Measurements from ENCODE around the gene SOX30. TPM values are rescaled to one million over a fixed set of nuclear protein-coding genes. Genes with fewer than 3 reads are reported as not detected.

The SOX30 gene
- total RNA-seq, 1 experiment from 2014 or later: 0.42 TPM

GRCh38 chr5:157672976-157673375, 20.7 kb upstream of the SOX30 start:
- DNase-seq: no peak
- no peak overlapping the region for H3K4me3 ChIP-seq (ENCODE audit: insufficient read depth, low read depth, low read length)
- no peaks in the 10 kb centered on the region for H3K36me3 ChIP-seq (replicated peaks; ENCODE audit: control insufficient read depth, insufficient read depth, low read length)
- peaks cover 20% of the 10 kb centered on the region; the same call in 1 of the 2 replicates for H3K27me3 ChIP-seq (ENCODE audit: control insufficient read depth, insufficient read depth, low read length)

DNA sequence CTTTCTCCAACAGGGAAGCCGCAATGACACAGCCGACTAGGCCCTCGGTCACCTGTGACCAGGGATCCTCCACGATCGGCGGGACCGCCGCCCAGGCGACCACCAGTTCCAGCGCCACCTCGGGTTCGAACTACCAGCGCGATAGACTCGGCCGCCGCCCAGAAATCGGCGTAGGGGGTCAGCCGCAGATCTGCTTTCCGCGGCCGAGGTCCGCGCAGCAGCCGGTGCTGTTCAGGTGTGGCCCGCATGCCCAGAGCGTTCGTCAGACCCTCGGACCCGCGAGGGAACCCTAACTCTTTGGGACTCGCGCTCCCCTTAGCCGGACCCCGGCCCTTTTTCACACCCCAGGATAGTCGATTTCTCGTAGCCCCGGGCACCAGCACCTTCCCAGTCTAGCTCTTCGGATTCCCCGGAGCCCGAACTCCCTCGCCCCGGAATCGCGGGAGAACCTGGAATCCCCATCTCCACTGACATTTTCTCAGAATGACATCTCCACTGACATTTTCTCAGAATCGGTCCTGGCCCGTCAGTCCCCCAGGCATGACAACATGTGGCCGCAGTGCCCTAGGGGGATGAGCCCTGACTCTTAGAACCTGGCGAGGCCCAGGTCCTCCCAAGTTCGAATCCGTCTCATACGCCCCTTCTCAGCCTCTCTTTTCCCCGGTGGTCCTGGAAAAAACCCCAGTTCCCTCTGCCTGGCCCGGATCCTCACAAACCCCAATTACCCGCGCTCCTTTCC, 19.5 kb upstream of the SOX30 start:
- DNase-seq: no peak
- Histone ChIP-seq H3K27me3 (ENCODE audit: control insufficient read depth, insufficient read depth, low read length) (peaks cover 20% of the 10 kb centered on the region; the same call in 1 of the 2 replicates), H3K36me3 (replicated peaks; ENCODE audit: control insufficient read depth, insufficient read depth, low read length) (no peaks in the 10 kb centered on the region), H3K4me3 (ENCODE audit: insufficient read depth, low read depth, low read length) (peak overlapping the region; percentile 43; the same call in 1 of the 2 replicates)

- peak; percentile 33 for DNase-seq
- no peaks in the 10 kb centered on the region for H3K36me3 ChIP-seq (replicated peaks; ENCODE audit: control insufficient read depth, insufficient read depth, low read length)
- H3K27me3 ChIP-seq (ENCODE audit: control insufficient read depth, insufficient read depth, low read length): peaks cover 20% of the 10 kb centered on the region; the same call in 1 of the 2 replicates
- peak within 1 kb of the TSS; percentile 43; the same call in 1 of the 2 replicates for H3K4me3 ChIP-seq (ENCODE audit: insufficient read depth, low read depth, low read length)
These were observed 18.7 kb upstream of the SOX30 start, which contains the start of gene C5orf52 for GRCh38 chr5:157670662-157671591. TSS of gene C5orf52 (plus strand) at chr5:157671533. CDS start at chr5:157671615, 82 bp downstream.

DNA sequence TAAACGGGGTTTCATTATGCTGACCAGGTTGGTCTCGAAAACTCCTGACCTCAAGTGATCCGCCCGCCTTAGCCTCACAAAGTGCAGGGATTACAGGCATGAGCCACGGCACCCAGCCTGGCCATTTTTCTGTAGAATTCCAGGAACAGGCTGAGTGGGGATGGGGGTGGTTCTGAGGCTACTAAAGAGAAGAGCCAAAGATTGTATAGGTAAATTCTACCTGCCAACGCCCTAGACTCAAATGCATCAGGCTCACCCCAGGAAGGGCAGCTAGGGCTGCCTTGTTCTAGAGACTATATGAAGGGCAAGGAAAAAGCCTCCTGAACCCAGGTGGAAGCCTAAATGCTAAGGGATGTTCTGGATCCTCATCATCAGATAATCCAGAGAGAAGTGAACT, 17.5 kb upstream of the SOX30 start:
- no peak for DNase-seq
- no peaks in the 10 kb centered on the region for H3K36me3 ChIP-seq (replicated peaks; ENCODE audit: control insufficient read depth, insufficient read depth, low read length)
- H3K27me3 ChIP-seq (ENCODE audit: control insufficient read depth, insufficient read depth, low read length): peaks cover 20% of the 10 kb centered on the region; the same call in 1 of the 2 replicates
- H3K4me3 ChIP-seq (ENCODE audit: insufficient read depth, low read depth, low read length): no peak overlapping the region

DNA sequence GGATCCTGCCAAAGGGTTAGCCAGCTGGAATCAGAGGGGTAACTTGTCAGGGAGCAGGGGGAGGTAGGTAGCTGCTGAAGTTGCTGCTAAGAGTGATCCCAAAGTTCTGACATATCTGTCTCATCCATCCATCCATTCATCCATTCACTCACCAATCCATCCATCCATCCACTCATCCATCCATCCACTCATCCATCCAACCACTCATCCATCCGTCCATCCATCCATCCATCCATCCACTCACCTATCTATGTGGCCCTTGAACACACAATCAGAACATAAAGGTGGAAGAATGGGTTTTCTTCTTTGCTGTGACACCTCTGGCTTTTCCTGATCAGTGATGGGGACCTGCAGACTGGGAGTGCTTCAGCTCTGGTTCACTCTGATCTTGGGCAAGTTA, 16.1 kb upstream of the SOX30 start:
- DNase-seq: no peak
- no peaks in the 10 kb centered on the region for H3K36me3 ChIP-seq (replicated peaks; ENCODE audit: control insufficient read depth, insufficient read depth, low read length)
- H3K27me3 ChIP-seq (ENCODE audit: control insufficient read depth, insufficient read depth, low read length): peaks cover 20% of the 10 kb centered on the region; the same call in 1 of the 2 replicates
- H3K4me3 ChIP-seq (ENCODE audit: insufficient read depth, low read depth, low read length): no peak overlapping the region

DNA sequence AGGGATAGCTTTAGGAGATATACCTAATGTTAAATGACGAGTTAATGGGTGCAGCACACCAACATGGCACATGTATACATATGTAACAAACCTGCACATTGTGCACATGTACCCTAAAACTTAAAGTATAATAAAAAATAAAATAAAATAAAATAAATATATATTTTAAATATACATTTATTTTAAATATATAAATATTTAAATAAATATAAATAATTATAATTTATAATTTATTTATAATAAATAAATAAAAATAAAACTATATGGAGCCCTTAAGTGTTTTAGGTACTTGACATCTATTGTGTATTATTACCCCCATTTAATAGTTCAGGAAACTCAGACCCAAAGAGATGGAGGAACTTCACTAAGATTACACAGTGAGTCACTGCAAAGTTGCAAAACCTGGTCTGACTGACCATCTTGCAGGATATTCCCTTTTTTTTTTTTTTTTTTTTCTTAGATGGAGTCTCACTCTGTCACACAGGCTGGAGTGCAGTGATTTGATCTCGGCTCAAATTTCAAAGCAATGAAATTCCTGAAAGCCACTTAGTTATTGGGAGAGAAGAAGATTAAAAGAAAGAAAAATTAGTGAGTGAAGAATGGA, 13.3 kb upstream of the SOX30 start:
- no peak for DNase-seq
- peaks cover 4% of the 10 kb centered on the region; the same call in 1 of the 2 replicates for H3K27me3 ChIP-seq (ENCODE audit: control insufficient read depth, insufficient read depth, low read length)
- no peaks in the 10 kb centered on the region for H3K36me3 ChIP-seq (replicated peaks; ENCODE audit: control insufficient read depth, insufficient read depth, low read length)
- no peak overlapping the region for H3K4me3 ChIP-seq (ENCODE audit: insufficient read depth, low read depth, low read length)

DNA sequence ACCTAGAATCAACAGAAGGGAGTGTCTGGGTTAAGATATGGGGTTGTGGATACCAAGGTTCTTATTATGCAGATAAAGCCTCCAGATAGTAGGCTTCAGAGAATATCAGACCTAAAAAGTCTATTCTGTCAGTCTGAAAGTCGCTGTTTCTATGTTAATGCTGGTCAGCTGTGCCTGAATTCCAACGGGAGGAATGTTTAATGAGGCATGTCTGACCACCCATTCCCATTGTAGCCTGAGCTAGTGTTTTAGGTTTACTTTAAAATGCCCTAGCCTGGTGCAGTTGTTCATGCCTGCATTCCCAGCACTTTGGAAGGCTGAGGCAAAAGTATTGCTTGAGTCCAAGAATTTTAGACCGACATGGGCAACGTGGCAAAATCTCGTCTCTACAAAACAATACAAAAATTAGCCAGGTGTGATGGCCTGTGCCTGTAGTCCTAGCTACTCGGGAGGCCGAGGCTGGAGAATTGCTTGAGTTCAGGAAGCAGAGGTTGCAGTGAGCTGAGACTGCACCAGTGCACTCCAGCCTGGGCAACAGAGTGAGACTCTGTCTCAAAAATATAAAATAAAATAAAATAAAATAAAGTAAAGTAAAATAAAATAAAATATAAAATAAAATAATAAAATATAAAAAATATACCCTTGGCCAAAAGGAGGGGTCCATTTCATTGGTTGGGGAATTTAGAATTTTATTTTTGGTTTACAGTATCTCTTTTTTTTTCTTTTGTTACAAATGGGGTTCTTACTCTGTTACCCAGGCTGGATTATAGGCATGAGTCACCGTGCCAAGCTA, 7.8 kb upstream of the SOX30 start:
- H3K36me3 ChIP-seq (replicated peaks; ENCODE audit: control insufficient read depth, insufficient read depth, low read length): no peaks in the 10 kb centered on the region
- no peak overlapping the region for H3K4me3 ChIP-seq (ENCODE audit: insufficient read depth, low read depth, low read length)
- no peak for DNase-seq
- H3K27me3 ChIP-seq (ENCODE audit: control insufficient read depth, insufficient read depth, low read length): no peaks in the 10 kb centered on the region

GRCh38 chr5:157658893-157659292, 6.7 kb upstream of the SOX30 start:
- H3K4me3 ChIP-seq (ENCODE audit: insufficient read depth, low read depth, low read length): no peak overlapping the region
- H3K36me3 ChIP-seq (replicated peaks; ENCODE audit: control insufficient read depth, insufficient read depth, low read length): no peaks in the 10 kb centered on the region
- no peaks in the 10 kb centered on the region for H3K27me3 ChIP-seq (ENCODE audit: control insufficient read depth, insufficient read depth, low read length)
- DNase-seq: no peak

DNA sequence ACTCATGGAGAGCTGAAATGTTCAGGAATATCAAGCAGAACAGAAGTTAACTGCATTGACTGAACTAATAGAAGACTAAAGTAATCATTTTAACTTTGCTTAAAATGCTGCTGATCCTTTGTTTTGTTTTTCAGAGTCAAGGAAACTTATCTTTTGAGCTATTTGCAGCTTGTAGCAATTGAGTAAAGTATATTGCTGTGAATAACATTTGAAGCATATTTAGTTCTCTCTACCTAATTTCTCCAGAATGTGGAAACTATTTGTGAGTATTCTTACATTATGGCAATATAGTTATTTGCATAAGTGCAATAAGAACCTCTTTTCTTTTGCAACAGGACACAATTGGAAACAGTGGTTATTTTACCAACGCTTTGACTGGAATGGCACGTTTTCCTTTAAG, 5.3 kb upstream of the SOX30 start:
- H3K4me3 ChIP-seq (ENCODE audit: insufficient read depth, low read depth, low read length): no peak overlapping the region
- no peaks in the 10 kb centered on the region for H3K36me3 ChIP-seq (replicated peaks; ENCODE audit: control insufficient read depth, insufficient read depth, low read length)
- no peak for DNase-seq
- H3K27me3 ChIP-seq (ENCODE audit: control insufficient read depth, insufficient read depth, low read length): no peaks in the 10 kb centered on the region

GRCh38 chr5:157651623-157652376, 438 bp downstream of the SOX30 start:
- no peaks in the 10 kb centered on the region; the same call in none of the 2 replicates for H3K27me3 ChIP-seq (ENCODE audit: control insufficient read depth, insufficient read depth, low read length)
- H3K4me3 ChIP-seq (ENCODE audit: insufficient read depth, low read depth, low read length): peak overlapping the region; percentile 36
- peak; percentile 80 for DNase-seq
- H3K36me3 ChIP-seq (replicated peaks; ENCODE audit: control insufficient read depth, insufficient read depth, low read length): no peaks in the 10 kb centered on the region

DNA sequence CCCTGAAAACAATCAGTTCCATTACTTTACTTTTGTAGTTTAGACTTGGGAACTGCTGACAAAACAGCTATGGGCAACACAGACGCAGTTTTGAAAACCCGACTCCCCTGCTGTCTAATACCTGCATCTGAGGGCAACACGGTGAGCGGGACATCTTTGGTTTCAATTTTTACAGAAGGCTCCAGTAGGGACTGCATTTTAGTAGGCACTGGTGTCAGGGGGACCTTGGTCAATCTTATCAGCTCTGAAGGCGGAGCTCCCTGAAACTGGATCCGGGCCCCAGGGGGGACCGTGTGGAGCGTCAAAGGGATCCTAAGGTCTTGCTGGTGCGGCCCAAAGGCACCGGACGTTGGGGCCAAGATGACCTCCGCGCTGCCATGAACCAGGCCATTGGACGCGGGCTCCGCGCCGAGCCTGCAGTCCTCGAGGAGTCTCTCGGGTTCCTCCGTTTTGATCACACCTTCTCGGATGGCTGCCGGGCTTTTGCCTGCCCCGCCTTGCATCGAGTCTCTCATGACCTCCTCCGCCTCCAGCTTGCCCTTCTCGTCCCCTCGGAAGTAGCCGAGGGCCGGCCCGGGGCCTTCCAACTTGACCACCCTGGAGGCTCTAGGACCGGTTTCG, 1.1 kb downstream of the SOX30 start:
- peak overlapping the region; percentile 5; the same call in 1 of the 2 replicates for H3K4me3 ChIP-seq (ENCODE audit: insufficient read depth, low read depth, low read length)
- no peaks in the 10 kb centered on the region; the same call in none of the 2 replicates for H3K27me3 ChIP-seq (ENCODE audit: control insufficient read depth, insufficient read depth, low read length)
- H3K36me3 ChIP-seq (replicated peaks; ENCODE audit: control insufficient read depth, insufficient read depth, low read length): no peaks in the 10 kb centered on the region
- no peak for DNase-seq

DNA sequence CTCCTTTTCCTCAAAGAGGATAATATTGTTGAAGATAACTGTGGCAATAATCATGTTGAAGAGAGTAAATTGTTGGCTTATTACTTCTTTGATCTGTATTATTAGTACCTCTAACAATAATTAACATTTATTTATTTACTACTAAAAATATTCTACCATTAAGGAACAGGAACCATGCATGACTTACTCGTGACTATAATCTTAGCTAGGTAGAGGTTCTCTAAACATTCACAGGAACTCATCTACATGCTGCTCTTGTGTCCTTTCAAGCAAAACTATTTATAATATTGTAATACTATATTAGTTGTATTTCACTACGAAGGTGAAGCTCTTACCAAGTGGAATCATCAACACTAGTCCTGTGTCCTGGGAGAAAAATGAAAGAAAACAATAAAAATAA, 3.1 kb downstream of the SOX30 start:
- no peak overlapping the region for H3K4me3 ChIP-seq (ENCODE audit: insufficient read depth, low read depth, low read length)
- no peaks in the 10 kb centered on the region; the same call in none of the 2 replicates for H3K27me3 ChIP-seq (ENCODE audit: control insufficient read depth, insufficient read depth, low read length)
- no peaks in the 10 kb centered on the region for H3K36me3 ChIP-seq (replicated peaks; ENCODE audit: control insufficient read depth, insufficient read depth, low read length)
- DNase-seq: no peak
